Measurements from ENCODE around the gene ZCCHC24. TPM values are rescaled to one million over a fixed set of nuclear protein-coding genes. Genes with fewer than 3 reads are reported as not detected.
A peak's percentile ranks its signal among the peaks of the same experiment; 100 is the strongest.

Gene ZCCHC24
- total RNA-seq, 3 donors from 2014 or later (not counting 1 experiment from before 2014, with no cell fraction given), result 2.8 to 4.0 (median 3.6) TPM

GRCh38 chr10:79342811-79343561 is 102.4 kb downstream of the ZCCHC24 start:
- ATAC-seq (no peak), DNase-seq (peak in 1 of 2 donors; percentile 14)
- 75% methylated on average over 10 of the region's 10 CpGs for WGBS (ENCODE audit: insufficient coverage)
- no peak for TF ChIP-seq CTCF (IDR thresholded peaks at IDR 0.05)
- Histone ChIP-seq H3K4me3 (ENCODE audit: low read length) (no peak overlapping the region), H3K27ac (ENCODE audit: low read length) (no peak overlapping the region), H3K27me3 (ENCODE audit: control insufficient read depth, insufficient read depth, low read length) (no peaks in the 10 kb centered on the region), H3K4me1 (ENCODE audit: control insufficient read depth, insufficient read depth, low read length) (peaks cover 19% of the 10 kb centered on the region), H3K9me3 (ENCODE audit: control insufficient read depth, insufficient read depth, low read length) (no peaks in the 10 kb centered on the region), H3K36me3 (ENCODE audit: control insufficient read depth, insufficient read depth, low read length) (no peaks in the 10 kb centered on the region)
- Mint-ChIP-seq H3K27me3 (ENCODE audit: low read depth in 2 of 2) (no peaks in the 10 kb centered on the region), H3K9me3 (no peaks in the 10 kb centered on the region), H3K27ac (no peak overlapping the region), H3K4me3 (no peak overlapping the region), H3K4me1 (peaks cover 0 to 23% of the 10 kb centered on the region in 2 donors), H3K36me3 (no peaks in the 10 kb centered on the region)
- intact Hi-C loops (cut with micrococcal nuclease), result no loop called here

GRCh38 chr10:79342295-79342761 is 103.1 kb downstream of the ZCCHC24 start:
- no peaks in the 10 kb centered on the region for H3K9me3 Mint-ChIP-seq
- intact Hi-C loops (cut with micrococcal nuclease), result no loop called here
- no peaks in the 10 kb centered on the region for H3K9me3 ChIP-seq (ENCODE audit: control insufficient read depth, insufficient read depth, low read length)
- ATAC-seq (no peak), DNase-seq (peak in 1 of 2 donors; percentile 1)
- no peak overlapping the region for H3K27ac ChIP-seq (ENCODE audit: low read length)
- no peak overlapping the region for H3K27ac Mint-ChIP-seq
- no peak overlapping the region for H3K4me3 ChIP-seq (ENCODE audit: low read length)
- WGBS (ENCODE audit: insufficient coverage), result 98% methylated on average over 5 of the region's 5 CpGs
- no peaks in the 10 kb centered on the region for H3K27me3 Mint-ChIP-seq (ENCODE audit: low read depth in 2 of 2)
- H3K4me3 Mint-ChIP-seq, result no peak overlapping the region
- no peaks in the 10 kb centered on the region for H3K36me3 ChIP-seq (ENCODE audit: control insufficient read depth, insufficient read depth, low read length)
- H3K36me3 Mint-ChIP-seq, result no peaks in the 10 kb centered on the region
- peaks cover 15% of the 10 kb centered on the region for H3K4me1 ChIP-seq (ENCODE audit: control insufficient read depth, insufficient read depth, low read length)
- H3K27me3 ChIP-seq (ENCODE audit: control insufficient read depth, insufficient read depth, low read length), result no peaks in the 10 kb centered on the region
- no peak for TF ChIP-seq CTCF (IDR thresholded peaks at IDR 0.05)
- peaks cover 0 to 20% of the 10 kb centered on the region in 2 donors for H3K4me1 Mint-ChIP-seq

GRCh38 chr10:79340646-79341244 is 104.7 kb downstream of the ZCCHC24 start:
- no peaks in the 10 kb centered on the region for H3K27me3 ChIP-seq (ENCODE audit: control insufficient read depth, insufficient read depth, low read length)
- no peak for TF ChIP-seq CTCF (IDR thresholded peaks at IDR 0.05)
- Mint-ChIP-seq H3K4me1 (peaks cover 0 to 15% of the 10 kb centered on the region in 2 donors), H3K9me3 (no peaks in the 10 kb centered on the region), H3K27me3 (ENCODE audit: low read depth in 2 of 2) (no peaks in the 10 kb centered on the region), H3K36me3 (no peaks in the 10 kb centered on the region), H3K4me3 (no peak overlapping the region), H3K27ac (no peak overlapping the region)
- peaks cover 6% of the 10 kb centered on the region for H3K4me1 ChIP-seq (ENCODE audit: control insufficient read depth, insufficient read depth, low read length)
- no peaks in the 10 kb centered on the region for H3K36me3 ChIP-seq (ENCODE audit: control insufficient read depth, insufficient read depth, low read length)
- no peak overlapping the region for H3K4me3 ChIP-seq (ENCODE audit: low read length)
- ATAC-seq, result no peak
- intact Hi-C loops (cut with micrococcal nuclease), result no loop called here
- WGBS (ENCODE audit: insufficient coverage), result 97% methylated on average over 5 of the region's 5 CpGs
- H3K9me3 ChIP-seq (ENCODE audit: control insufficient read depth, insufficient read depth, low read length), result no peaks in the 10 kb centered on the region
- H3K27ac ChIP-seq (ENCODE audit: low read length), result no peak overlapping the region
- DNase-seq, result peak in 1 of 2 donors; percentile 4

Data from natural killer cell (primary cell).